Cardiac muscle cell (in vitro differentiated cells and primary cell): ENCODE results near the gene USP43. TPM values are rescaled to one million over a fixed set of nuclear protein-coding genes. Genes with fewer than 3 reads are reported as not detected.
A peak's percentile ranks its signal among the peaks of the same experiment; 100 is the strongest.

Experiments
- DNase-seq, 2 donors: peaks; one replicate each; pipeline versions ENCODE4 v3.0.0 to v3.0.0-alpha.2; 2010 to 2017; ENCODE audit warnings: low read depth in 1 of 2, low spot score in 1 of 2
- H3K27ac ChIP-seq: fragments of 200-600 bp; sonication (generic); 2 replicates; pipeline ENCODE4 v1.5.1; 2016
- H3K27me3 ChIP-seq: fragments of 200-600 bp; sonication (generic); 2 replicates; pipeline ENCODE4 v1.6.0; 2016; ENCODE audit warnings: control low read depth
- H3K36me3 ChIP-seq: fragments of 200-600 bp; sonication (generic); 2 replicates; pipeline ENCODE4 v1.5.1; 2016; ENCODE audit warnings: control low read depth
- H3K4me1 ChIP-seq: fragments of 200-600 bp; sonication (generic); 2 replicates; pipeline ENCODE4 v1.8.1; 2017; ENCODE audit warnings: low read depth, mild to moderate bottlenecking, mixed run types
- H3K4me3 ChIP-seq: fragments of 200-600 bp; sonication (generic); 2 replicates; pipeline ENCODE4 v1.5.1; 2016; ENCODE audit warnings: mild to moderate bottlenecking
- H3K9me3 ChIP-seq: fragments of 200-600 bp; sonication (generic); 2 replicates; pipeline ENCODE4 v1.5.1; 2017; ENCODE audit warnings: low read depth, mild to moderate bottlenecking, control low read depth
- CTCF ChIP-seq: IDR thresholded peaks from 2 replicates; pipeline ENCODE4 v1.5.1; 2012; ENCODE audit warnings: low read depth, mild to moderate bottlenecking, low read length
- polyA plus RNA-seq: library from polyadenylated mRNA; unstranded; fragments of >200 nt; fragmentation: Nextera tagmentation; extraction: Ambion mirVana; gene quantifications from 2 replicates; pipeline ENCODE4 v1.2.1, GENCODE V29; 2016
- total RNA-seq: library from RNA; depleted of rRNA; stranded (reverse); fragments of >200 nt; gene quantifications from 2 replicates; pipeline ENCODE4 v1.2.3, GENCODE V29; 2016

Gene USP43
- total and polyA plus RNA-seq, 2 experiments from 2014 or later = 1.7 to 2.8 TPM

DNA sequence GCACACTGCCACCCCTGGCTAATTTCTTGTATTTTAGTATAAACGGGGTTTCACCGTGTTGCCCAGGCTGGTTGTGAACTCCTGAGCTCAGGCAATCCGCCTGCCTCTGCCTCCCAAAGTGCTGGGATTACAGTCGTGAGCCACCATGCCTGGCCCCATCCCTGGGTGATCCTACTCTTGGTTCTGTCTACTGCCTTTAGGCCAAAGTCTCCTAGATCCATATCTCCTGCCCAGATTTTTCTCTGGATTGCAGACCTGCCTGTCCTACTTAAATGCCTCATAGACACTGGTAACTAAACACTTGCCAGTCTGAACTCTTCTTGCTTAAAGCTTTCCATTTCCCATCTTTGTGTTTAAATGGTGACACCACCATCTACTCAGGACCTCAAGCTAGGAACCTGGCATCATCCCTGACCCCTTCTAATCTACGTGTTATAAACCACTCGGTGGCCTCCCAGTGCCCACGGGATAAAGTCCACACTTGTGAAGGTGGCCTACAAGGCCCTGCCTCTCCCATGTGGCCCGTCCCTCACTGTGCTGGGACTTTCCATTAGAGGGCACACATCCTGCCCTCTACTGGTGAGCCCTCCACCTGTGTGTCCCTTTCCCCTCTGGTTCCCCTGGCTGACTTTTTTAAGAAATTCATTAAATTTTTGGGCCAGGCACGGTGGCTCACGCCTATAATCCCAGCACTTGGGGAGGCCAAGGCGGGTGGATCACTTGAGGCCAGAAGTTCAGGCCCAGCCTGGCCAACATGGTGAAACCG, 51.1 kb downstream of the USP43 start:
- no peaks in the 10 kb centered on the region for H3K4me1 ChIP-seq
- TF ChIP-seq CTCF = no peak
- no peaks in the 10 kb centered on the region for H3K36me3 ChIP-seq
- H3K27ac ChIP-seq = no peak overlapping the region
- H3K9me3 ChIP-seq = no peaks in the 10 kb centered on the region
- no peak for DNase-seq
- no peaks in the 10 kb centered on the region for H3K27me3 ChIP-seq
- no peak overlapping the region for H3K4me3 ChIP-seq

DNA sequence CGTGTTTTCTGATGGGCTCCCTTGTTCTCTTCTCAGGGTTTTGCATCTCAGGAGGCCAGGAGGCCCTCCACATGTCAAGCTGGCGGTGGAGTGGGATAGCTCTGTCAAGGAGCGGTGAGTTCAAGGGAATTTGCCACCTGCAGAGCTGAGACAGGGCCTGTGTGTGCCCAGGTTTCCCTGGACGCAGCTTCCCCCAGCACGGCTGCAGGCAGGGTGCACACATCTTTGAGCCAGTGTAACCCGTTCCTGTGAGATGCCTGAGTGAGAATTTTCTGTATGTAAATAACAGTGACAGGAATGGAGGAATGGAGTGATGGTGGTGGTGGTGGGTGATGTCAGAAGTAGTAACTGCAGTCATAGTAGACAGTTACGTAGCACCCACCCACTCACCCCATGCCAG, 54.8 kb downstream of the USP43 start:
- H3K4me1 ChIP-seq = peaks cover 15% of the 10 kb centered on the region
- H3K27ac ChIP-seq = no peak overlapping the region
- no peak for TF ChIP-seq CTCF
- H3K27me3 ChIP-seq = no peaks in the 10 kb centered on the region
- no peaks in the 10 kb centered on the region for H3K36me3 ChIP-seq
- DNase-seq = no peak
- no peaks in the 10 kb centered on the region for H3K9me3 ChIP-seq
- no peak overlapping the region for H3K4me3 ChIP-seq

DNA sequence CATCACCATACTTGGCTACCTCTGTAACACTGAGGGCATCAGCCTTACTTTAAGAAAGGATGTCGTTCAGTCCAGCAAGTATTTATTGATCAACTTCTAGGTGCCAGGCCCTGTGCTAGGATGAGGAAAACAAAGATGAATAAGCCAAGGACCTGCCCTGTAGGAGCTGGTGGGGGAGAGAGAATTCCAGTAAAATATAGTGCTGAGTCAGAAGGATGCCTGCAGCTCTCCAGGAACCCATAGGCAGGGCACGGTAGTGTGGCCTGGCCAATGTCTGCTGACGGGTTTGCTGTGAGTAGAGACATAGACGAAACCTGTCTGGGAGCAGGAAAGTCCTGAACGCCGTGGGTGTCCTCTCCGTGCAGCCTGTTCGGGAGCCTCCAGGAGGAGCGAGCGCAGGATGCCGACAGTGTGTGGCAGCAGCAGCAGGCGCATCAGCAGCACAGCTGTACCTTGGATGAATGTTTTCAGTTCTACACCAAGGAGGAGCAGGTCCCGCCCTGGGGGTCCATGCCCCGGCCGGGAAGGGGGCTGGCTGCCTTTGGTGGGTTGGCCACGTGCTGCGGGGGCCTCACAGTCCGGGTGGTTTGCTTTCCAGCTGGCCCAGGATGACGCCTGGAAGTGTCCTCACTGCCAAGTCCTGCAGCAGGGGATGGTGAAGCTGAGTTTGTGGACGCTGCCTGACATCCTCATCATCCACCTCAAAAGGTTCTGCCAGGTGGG, 55.6 kb downstream of the USP43 start:
- DNase-seq = peak in 1 of 2 donors; percentile 18
- H3K36me3 ChIP-seq = no peaks in the 10 kb centered on the region
- H3K9me3 ChIP-seq = no peaks in the 10 kb centered on the region
- no peaks in the 10 kb centered on the region for H3K27me3 ChIP-seq
- peaks cover 15% of the 10 kb centered on the region for H3K4me1 ChIP-seq
- no peak overlapping the region for H3K27ac ChIP-seq
- no peak for TF ChIP-seq CTCF
- H3K4me3 ChIP-seq = no peak overlapping the region

GRCh38 chr17:9702482-9702881, 57.2 kb downstream of the USP43 start:
- Histone ChIP-seq H3K36me3 (no peaks in the 10 kb centered on the region), H3K4me1 (peaks cover 15% of the 10 kb centered on the region), H3K9me3 (no peaks in the 10 kb centered on the region), H3K27me3 (no peaks in the 10 kb centered on the region), H3K27ac (no peak overlapping the region), H3K4me3 (no peak overlapping the region)
- no peak for TF ChIP-seq CTCF
- no peak for DNase-seq

DNA sequence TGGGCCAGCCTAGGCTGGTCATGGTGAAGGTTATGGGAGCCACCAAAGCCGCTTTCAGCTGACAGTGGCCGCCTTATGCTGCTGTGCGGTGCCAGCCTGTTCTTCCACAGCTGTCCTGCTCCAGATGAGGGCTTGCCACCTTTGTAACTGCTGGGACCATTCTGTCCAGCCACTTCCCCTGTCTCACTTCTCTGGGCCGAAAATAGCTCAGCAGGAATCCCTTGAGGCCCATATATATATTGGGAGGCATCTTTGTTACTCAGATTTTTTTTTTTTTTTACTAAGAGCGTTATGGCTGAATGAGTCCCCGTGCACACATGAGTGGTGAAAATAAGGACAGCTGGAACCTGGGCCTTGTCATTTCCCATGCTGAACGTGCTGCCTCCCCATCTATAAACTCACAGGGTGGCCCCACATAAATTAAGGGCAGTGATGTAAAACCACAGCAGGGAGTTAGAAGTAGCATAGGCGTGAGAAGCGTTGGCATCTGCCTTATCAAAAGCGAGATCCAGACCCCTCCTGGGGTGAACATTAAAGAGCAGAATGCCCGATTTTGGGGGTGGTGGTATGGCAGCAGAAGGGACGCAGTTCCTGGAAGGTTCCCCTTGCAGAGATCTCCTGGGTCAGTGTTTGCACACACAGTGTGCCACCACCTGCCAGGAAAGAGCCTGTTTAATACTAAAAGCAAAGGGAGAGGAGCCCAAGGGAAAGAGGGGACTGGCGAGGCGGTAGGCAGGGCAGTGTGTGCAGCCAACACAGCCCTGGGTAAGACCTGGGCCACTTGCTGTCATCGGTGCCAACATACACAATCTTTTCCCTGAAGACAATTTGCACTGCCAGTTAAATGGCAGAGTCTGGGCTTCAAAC, 57.8 kb downstream of the USP43 start:
- H3K27ac ChIP-seq = no peak overlapping the region
- no peaks in the 10 kb centered on the region for H3K36me3 ChIP-seq
- H3K4me1 ChIP-seq = peaks cover 15% of the 10 kb centered on the region
- no peaks in the 10 kb centered on the region for H3K27me3 ChIP-seq
- no peak for TF ChIP-seq CTCF
- peak in 1 of 2 donors; percentile 23 for DNase-seq
- H3K9me3 ChIP-seq = no peaks in the 10 kb centered on the region
- no peak overlapping the region for H3K4me3 ChIP-seq
